Testis (tissue), 3 donors: ENCODE data around the gene PRMT7. TPM values are rescaled to one million over a fixed set of nuclear protein-coding genes. Genes with fewer than 3 reads are reported as not detected.

Experiments
- DNase-seq: peaks from one replicate; pipeline ENCODE4 v3.0.0-alpha.2; 2019
- H3K27ac ChIP-seq, 2 donors: fragments of 200-600 bp; sonication (generic); one replicate each; pipeline ENCODE4 v1.5.1; 2019
- H3K27me3 ChIP-seq: fragments of 200-600 bp; sonication (generic); one replicate; pipeline ENCODE4 v1.5.1; 2019
- H3K36me3 ChIP-seq: fragments of 200-600 bp; sonication (generic); one replicate; pipeline ENCODE4 v1.5.1; 2017; ENCODE audit warnings: low read depth; ENCODE audit errors: missing control alignments
- H3K4me1 ChIP-seq: fragments of 200-600 bp; sonication (generic); one replicate; pipeline ENCODE4 v1.5.1; 2019
- H3K4me3 ChIP-seq, 2 donors: fragments of 200-600 bp; sonication (generic); one replicate each; pipeline ENCODE4 v1.5.1; 2017 to 2019
- H3K9me3 ChIP-seq: fragments of 200-600 bp; sonication (generic); one replicate; pipeline ENCODE4 v1.5.1; 2017
- POLR2A ChIP-seq: fragments of 450-650 bp; IDR thresholded peaks from one replicate; pipeline ENCODE4 v1.6.1; 2017; ENCODE audit warnings: antibody characterized with exemption, mild to moderate bottlenecking, moderate library complexity
- WGBS, 2 donors: methylation state at CpG; one replicate each; pipeline ENCODE4 v1.1.5; 2018; 5-methylcytosine and 5-hydroxymethylcytosine counted together
- intact Hi-C: fragments of 100-400 bp; cut with DNase I; formaldehyde crosslinking; loops from one replicate; pipeline ENCODE4 v1.15.1; 2023; ENCODE audit warnings: low total_unique reads
- polyA plus RNA-seq: library from polyadenylated mRNA; stranded (reverse); fragments of 350-450 nt; fragmentation: Illumina TruSeq; extraction: RNeasy Lipid Tissue Mini Kit (QIAGEN cat#74804); gene quantifications from one replicate; pipeline ENCODE4 v1.2.3, GENCODE V29; 2014; ENCODE audit warnings: low read depth, low replicate concordance; ENCODE audit not compliant: insufficient read depth
- small RNA-seq, 2 donors: library from RNA; depleted of rRNA; stranded (forward); fragments of <200 nt; gene quantifications; one replicate each; pipeline ENCODE3, GENCODE V24; 2016
- total RNA-seq, 2 donors: library from RNA; depleted of rRNA; stranded (reverse); fragments of >200 nt; gene quantifications; one replicate each; pipeline ENCODE4 v1.2.3, GENCODE V29; 2016
- TF ChIP-seq, protein P1 (sequence below), 3 experiments: fragments of 450-650 bp in 2 of 3; fragments of 200-600 bp in 1 of 3; sonication (generic) in 1 of 3; IDR thresholded peaks; one replicate each; pipeline ENCODE4 v1.5.1; 2016 to 2019; ENCODE audit warnings: antibody characterized with exemption in 3 of 3, mild to moderate bottlenecking in 2 of 3, moderate library complexity in 1 of 3

The PRMT7 gene
- total and polyA plus RNA-seq, 3 donors from 2014 or later: 47.9 to 111 (median 99.3) TPM

DNA sequence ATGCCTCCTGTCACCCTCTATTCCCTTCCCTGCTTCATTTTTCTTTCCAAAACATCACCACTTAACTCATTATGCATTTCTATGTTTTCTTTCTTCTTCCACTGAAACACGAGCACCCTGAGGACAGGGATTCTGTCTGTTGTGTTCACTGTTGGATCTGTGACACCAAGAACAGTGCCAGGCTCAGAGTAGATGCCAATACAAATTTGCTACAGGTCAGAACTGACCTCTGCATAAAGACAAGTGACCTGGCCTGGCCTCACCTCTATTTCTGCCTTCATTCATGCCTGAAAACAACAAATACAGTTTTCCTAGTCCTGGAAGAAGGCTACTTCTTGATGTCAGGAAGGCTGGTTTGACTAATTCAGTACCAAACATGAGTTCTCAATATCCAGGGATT lies 92.4 kb downstream of the PRMT7 start:
- peaks cover 24% of the 10 kb centered on the region for H3K4me1 ChIP-seq
- intact Hi-C loops: no loop called here
- WGBS, 2 donors: 67 to 70% methylated on average over 1 of the region's 1 CpG
- H3K4me3 ChIP-seq: no peak overlapping the region
- DNase-seq: no peak
- no peaks in the 10 kb centered on the region for H3K9me3 ChIP-seq
- TF ChIP-seq, protein P1, sequence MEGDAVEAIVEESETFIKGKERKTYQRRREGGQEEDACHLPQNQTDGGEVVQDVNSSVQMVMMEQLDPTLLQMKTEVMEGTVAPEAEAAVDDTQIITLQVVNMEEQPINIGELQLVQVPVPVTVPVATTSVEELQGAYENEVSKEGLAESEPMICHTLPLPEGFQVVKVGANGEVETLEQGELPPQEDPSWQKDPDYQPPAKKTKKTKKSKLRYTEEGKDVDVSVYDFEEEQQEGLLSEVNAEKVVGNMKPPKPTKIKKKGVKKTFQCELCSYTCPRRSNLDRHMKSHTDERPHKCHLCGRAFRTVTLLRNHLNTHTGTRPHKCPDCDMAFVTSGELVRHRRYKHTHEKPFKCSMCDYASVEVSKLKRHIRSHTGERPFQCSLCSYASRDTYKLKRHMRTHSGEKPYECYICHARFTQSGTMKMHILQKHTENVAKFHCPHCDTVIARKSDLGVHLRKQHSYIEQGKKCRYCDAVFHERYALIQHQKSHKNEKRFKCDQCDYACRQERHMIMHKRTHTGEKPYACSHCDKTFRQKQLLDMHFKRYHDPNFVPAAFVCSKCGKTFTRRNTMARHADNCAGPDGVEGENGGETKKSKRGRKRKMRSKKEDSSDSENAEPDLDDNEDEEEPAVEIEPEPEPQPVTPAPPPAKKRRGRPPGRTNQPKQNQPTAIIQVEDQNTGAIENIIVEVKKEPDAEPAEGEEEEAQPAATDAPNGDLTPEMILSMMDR (IDR thresholded peaks at IDR 0.05): no peak
- no peak for TF ChIP-seq POLR2A
- no peaks in the 10 kb centered on the region for H3K36me3 ChIP-seq
- peak overlapping the region in 1 of 2 donors; percentile 28 for H3K27ac ChIP-seq
- no peaks in the 10 kb centered on the region for H3K27me3 ChIP-seq

GRCh38 chr16:68403704-68404103 lies 92.9 kb downstream of the PRMT7 start:
- TF ChIP-seq, protein P1 (IDR thresholded peaks at IDR 0.05): no peak
- TF ChIP-seq POLR2A: no peak

DNA sequence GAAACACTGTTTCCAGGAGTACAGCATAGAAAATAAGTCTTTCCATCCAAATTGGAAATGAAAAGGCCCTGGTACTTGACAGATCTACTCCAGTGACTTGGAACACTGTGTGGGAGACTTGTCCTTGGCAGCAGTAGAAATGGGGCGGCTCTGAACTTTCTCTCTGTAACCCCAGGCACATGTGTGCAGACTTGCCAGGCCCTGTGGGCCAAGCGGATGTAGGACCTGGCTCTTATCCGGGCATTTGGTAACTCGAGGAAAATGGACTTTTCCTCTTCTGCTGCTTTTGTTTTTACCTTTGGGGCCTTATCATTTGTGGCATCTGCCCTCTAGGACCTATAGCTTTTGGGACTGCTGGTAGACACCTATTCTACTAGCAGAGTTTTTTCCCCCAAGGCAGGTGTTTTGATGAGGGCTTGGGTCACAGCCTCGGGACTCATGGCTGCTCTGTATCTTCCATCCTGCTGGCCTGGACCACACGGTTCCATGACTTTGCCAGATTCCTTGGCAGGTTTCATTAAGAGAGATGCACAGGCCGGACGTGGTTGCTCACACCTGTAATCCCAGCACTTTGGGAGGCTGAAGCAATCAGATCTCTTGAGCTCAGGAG lies 94.0 kb downstream of the PRMT7 start:
- peaks cover 16% of the 10 kb centered on the region for H3K4me1 ChIP-seq
- peak; percentile 60 for DNase-seq
- intact Hi-C loops: no loop called here
- no peak overlapping the region for H3K4me3 ChIP-seq
- H3K36me3 ChIP-seq: no peaks in the 10 kb centered on the region
- no peaks in the 10 kb centered on the region for H3K9me3 ChIP-seq
- 37 to 43% methylated on average over 5 to 8 of the region's 8 CpGs for WGBS, 2 donors
- no peaks in the 10 kb centered on the region for H3K27me3 ChIP-seq
- no peak overlapping the region for H3K27ac ChIP-seq
- TF ChIP-seq, protein P1 (IDR thresholded peaks at IDR 0.05): no peak
- TF ChIP-seq POLR2A: no peak

More at GRCh38 chr16:68403704-68404103, 92.9 kb downstream of the PRMT7 start:
- Histone ChIP-seq H3K36me3 (no peaks in the 10 kb centered on the region), H3K27me3 (no peaks in the 10 kb centered on the region), H3K4me3 (no peak overlapping the region), H3K9me3 (no peaks in the 10 kb centered on the region), H3K27ac (no peak overlapping the region), H3K4me1 (peaks cover 24% of the 10 kb centered on the region)
- intact Hi-C loops: no loop called here
- DNase-seq: no peak
- 64 to 70% methylated on average over 3 of the region's 3 CpGs for WGBS, 2 donors

- H3K9me3 ChIP-seq: no peaks in the 10 kb centered on the region
- TF ChIP-seq POLR2A: no peak
- 54 to 60% methylated on average over 14 to 17 of the region's 17 CpGs for WGBS, 2 donors
- no peak overlapping the region for H3K4me3 ChIP-seq
- H3K27ac ChIP-seq: peak overlapping the region in 1 of 2 donors; percentile 46
- no peak for DNase-seq
- peaks cover 15% of the 10 kb centered on the region for H3K4me1 ChIP-seq
- no peaks in the 10 kb centered on the region for H3K27me3 ChIP-seq
- no peaks in the 10 kb centered on the region for H3K36me3 ChIP-seq
- intact Hi-C loops: no loop called here
These were observed 95.8 kb downstream of the PRMT7 start for GRCh38 chr16:68406458-68407152.

Small RNAs within 50 kb of the gene (small RNA-seq; reads per million reads assigned to genes)
- 0 reads per million in 2 donors for gene RNU4-30P
- 0 reads per million in 2 donors for gene RNU6-1262P

Other genes with a start within 250 kb of the PRMT7 start
- gene NFATC3, start 225.6 kb upstream of the PRMT7 start, total RNA-seq: 100 to 1,000 TPM in 1 of 2 donors, 10 to 100 TPM in 1; 94.7 to 115 TPM
- 78.0 TPM for gene NFATC3, start 225.6 kb upstream of the PRMT7 start, polyA plus RNA-seq
- gene ESRP2, start 74.9 kb upstream of the PRMT7 start, total RNA-seq: 10 to 100 TPM; 12.8 to 14.6 TPM
- gene ESRP2, start 74.9 kb upstream of the PRMT7 start, polyA plus RNA-seq: 30.6 TPM
- 10 to 100 TPM; 37.2 to 44.7 TPM for gene PLA2G15, start 65.6 kb upstream of the PRMT7 start, total RNA-seq
- gene PLA2G15, start 65.6 kb upstream of the PRMT7 start, polyA plus RNA-seq: 27.3 TPM
- gene SLC7A6, start 46.5 kb upstream of the PRMT7 start, total RNA-seq: 10 to 100 TPM; 42.2 to 48.6 TPM
- 28.6 TPM for gene SLC7A6, start 46.5 kb upstream of the PRMT7 start, polyA plus RNA-seq
- gene SLC7A6OS, start 73 bp upstream of the PRMT7 start, total RNA-seq: 10 to 100 TPM; 24.3 to 25.8 TPM
- 14.7 TPM for gene SLC7A6OS, start 73 bp upstream of the PRMT7 start, polyA plus RNA-seq
- 10 to 100 TPM; 20.6 to 23.4 TPM for gene SMPD3, start 137.5 kb downstream of the PRMT7 start, total RNA-seq
- gene SMPD3, start 137.5 kb downstream of the PRMT7 start, polyA plus RNA-seq: 13.3 TPM
- gene ZFP90, start 228.3 kb downstream of the PRMT7 start, total RNA-seq: 10 to 100 TPM; 31.5 to 49.1 TPM
- gene ZFP90, start 228.3 kb downstream of the PRMT7 start, polyA plus RNA-seq: 19.9 TPM